Measurements from ENCODE around the gene KLB. TPM values are rescaled to one million over a fixed set of nuclear protein-coding genes. Genes with fewer than 3 reads are reported as not detected.

KLB gene
- total RNA-seq, 2 donors from 2014 or later, result 0.09 TPM; not detected in 1

- no peak overlapping the region for H3K4me3 Mint-ChIP-seq
- no peak overlapping the region for H3K27ac ChIP-seq (ENCODE audit: low read depth, low read length)
- no peaks in the 10 kb centered on the region for H3K9me3 ChIP-seq (ENCODE audit: control insufficient read depth, low read length)
- H3K27me3 ChIP-seq (ENCODE audit: control insufficient read depth, insufficient read depth, low read length, poor library complexity, severe bottlenecking), result no peaks in the 10 kb centered on the region
- no peaks in the 10 kb centered on the region for H3K4me1 ChIP-seq (ENCODE audit: control insufficient read depth, insufficient read depth, low read length)
- H3K36me3 Mint-ChIP-seq (ENCODE audit: low read depth), result peaks cover 42% of the 10 kb centered on the region
- no peak for TF ChIP-seq CTCF (conservative IDR thresholded peaks at IDR 0.05)
- H3K27me3 Mint-ChIP-seq (ENCODE audit: insufficient read depth), result no peaks in the 10 kb centered on the region
- DNase-seq, result no peak
- no peak overlapping the region for H3K27ac Mint-ChIP-seq
- H3K9me3 Mint-ChIP-seq, result no peaks in the 10 kb centered on the region
- no peak overlapping the region for H3K9ac ChIP-seq (ENCODE audit: extremely low read depth, low read length, poor library complexity, severe bottlenecking)
- no peak overlapping the region for H3K4me3 ChIP-seq (ENCODE audit: low read length)
- peaks cover 68% of the 10 kb centered on the region for H3K36me3 ChIP-seq (ENCODE audit: control insufficient read depth, insufficient read depth, low read length)
- peaks cover 9% of the 10 kb centered on the region for H3K4me1 Mint-ChIP-seq
- 60 to 80% methylated on average over 2 of the region's 2 CpGs for WGBS, 2 experiments (ENCODE audit: insufficient coverage in 1 of 2, insufficient read length in 1 of 2)
These were observed 43.9 kb downstream of the KLB start for GRCh38 chr4:39450618-39451017.

GRCh38 chr4:39451423-39452023 is 44.8 kb downstream of the KLB start:
- H3K36me3 ChIP-seq (ENCODE audit: control insufficient read depth, insufficient read depth, low read length), result peaks cover 77% of the 10 kb centered on the region

GRCh38 chr4:39452153-39452859 is 45.6 kb downstream of the KLB start:
- Histone ChIP-seq H3K4me3 (ENCODE audit: low read length) (no peak overlapping the region), H3K27ac (ENCODE audit: low read depth, low read length) (no peak overlapping the region), H3K9ac (ENCODE audit: extremely low read depth, low read length, poor library complexity, severe bottlenecking) (no peak overlapping the region), H3K36me3 (ENCODE audit: control insufficient read depth, insufficient read depth, low read length) (peaks cover 84% of the 10 kb centered on the region), H3K4me1 (ENCODE audit: control insufficient read depth, insufficient read depth, low read length) (no peaks in the 10 kb centered on the region), H3K9me3 (ENCODE audit: control insufficient read depth, low read length) (no peaks in the 10 kb centered on the region), H3K27me3 (ENCODE audit: control insufficient read depth, insufficient read depth, low read length, poor library complexity, severe bottlenecking) (no peaks in the 10 kb centered on the region)
- no peak for DNase-seq
- WGBS, 2 experiments (ENCODE audit: insufficient coverage in 1 of 2, insufficient read length in 1 of 2), result 97 to 98% methylated on average over 6 of the region's 6 CpGs
- Mint-ChIP-seq H3K4me3 (no peak overlapping the region), H3K4me1 (peaks cover 16% of the 10 kb centered on the region), H3K27ac (peak overlapping the region; percentile 0), H3K9me3 (no peaks in the 10 kb centered on the region), H3K36me3 (ENCODE audit: low read depth) (peaks cover 58% of the 10 kb centered on the region), H3K27me3 (ENCODE audit: insufficient read depth) (no peaks in the 10 kb centered on the region)
- no peak for TF ChIP-seq CTCF (conservative IDR thresholded peaks at IDR 0.05)

More at GRCh38 chr4:39451423-39452023, 44.8 kb downstream of the KLB start:
- H3K4me3 Mint-ChIP-seq, result no peak overlapping the region
- H3K9me3 ChIP-seq (ENCODE audit: control insufficient read depth, low read length), result no peaks in the 10 kb centered on the region
- no peaks in the 10 kb centered on the region for H3K27me3 ChIP-seq (ENCODE audit: control insufficient read depth, insufficient read depth, low read length, poor library complexity, severe bottlenecking)
- H3K9me3 Mint-ChIP-seq, result no peaks in the 10 kb centered on the region
- DNase-seq, result no peak
- peak overlapping the region; percentile 0 for H3K27ac Mint-ChIP-seq
- no peak for TF ChIP-seq CTCF (conservative IDR thresholded peaks at IDR 0.05)
- H3K36me3 Mint-ChIP-seq (ENCODE audit: low read depth), result peaks cover 51% of the 10 kb centered on the region
- no peaks in the 10 kb centered on the region for H3K27me3 Mint-ChIP-seq (ENCODE audit: insufficient read depth)
- peaks cover 11% of the 10 kb centered on the region for H3K4me1 Mint-ChIP-seq
- 93 to 96% methylated on average over 4 to 6 of the region's 6 CpGs for WGBS, 2 experiments (ENCODE audit: insufficient coverage in 1 of 2, insufficient read length in 1 of 2)
- H3K27ac ChIP-seq (ENCODE audit: low read depth, low read length), result no peak overlapping the region
- no peak overlapping the region for H3K9ac ChIP-seq (ENCODE audit: extremely low read depth, low read length, poor library complexity, severe bottlenecking)
- no peaks in the 10 kb centered on the region for H3K4me1 ChIP-seq (ENCODE audit: control insufficient read depth, insufficient read depth, low read length)
- no peak overlapping the region for H3K4me3 ChIP-seq (ENCODE audit: low read length)
